K562 (cell line): ENCODE data around the gene FOXK2. TPM values are rescaled to one million over a fixed set of nuclear protein-coding genes. Genes with fewer than 3 reads are reported as not detected.

Source experiments
- ATAC-seq: fragments of 200-7000 bp; cut with Tn5 transposase; 3 replicates; pipeline ENCODE4 v1.9.1; 2020; ENCODE audit warnings: moderate library complexity
- BruUV-seq: library from RNA; stranded (reverse); fragments of 400-500 nt; replicated peaks from 2 replicates; lab custom pipeline; 2021; lab: Mats Ljungman, UMichigan
- CTCF ChIA-PET: fragments of 300-600 bp; formaldehyde crosslinking; extraction: SDS; loops from one replicate; lab custom pipeline; 2021; ENCODE audit warnings: low intra/inter-chr PET ratio; lab: Yijun Ruan, JAX
- POLR2A ChIA-PET: fragments of 300-600, 350-650 bp; sonication (Branson Sonifier 250); formaldehyde crosslinking; extraction: SDS; loops from one replicate; lab custom pipeline; 2021; ENCODE audit warnings: antibody characterized with exemption, inconsistent platforms; lab: Yijun Ruan, JAX
- DNase-seq, 4 experiments: peaks; one replicate each; pipeline versions ENCODE4 v3.0.0 to v3.0.0-alpha.2; 2011 to 2018; ENCODE audit warnings: low spot score in 3 of 4, mixed read lengths in 3 of 4; ENCODE audit errors: extremely low read depth in 1 of 4
- FAIRE-seq: peaks from 2 replicates; lab custom pipeline; 2011; peaks lifted over from hg19 to GRCh38; lab: Jason Lieb, UNC
- H2AFZ ChIP-seq: 2 replicates; pipeline ENCODE4 v1.6.0; 2011; ENCODE audit warnings: low read depth, low read length, control low read depth, inconsistent platforms
- H3K27ac ChIP-seq: fragments of 200-600 bp; 3 replicates; pipeline ENCODE4 v1.8.0; 2011; ENCODE audit warnings: low read depth, mild to moderate bottlenecking, control low read depth, inconsistent platforms, low read length, moderate library complexity, mixed read lengths; ENCODE audit errors: extremely low read depth
- H3K27me3 ChIP-seq, 2 experiments: fragments of 300-600 bp in 1 of 2; 2 replicates in 1 of 2; 3 replicates in 1 of 2; pipeline versions ENCODE4 v1.6.0 to v1.8.0; 2011; ENCODE audit warnings: inconsistent platforms in 2 of 2, low read length in 2 of 2, mild to moderate bottlenecking in 1 of 2, mixed read lengths in 1 of 2, moderate library complexity in 1 of 2; ENCODE audit not compliant: control insufficient read depth in 2 of 2, insufficient read depth in 2 of 2
- H3K36me3 ChIP-seq: fragments of 300-600 bp; 3 replicates; pipeline ENCODE4 v1.8.0; 2011; ENCODE audit warnings: mild to moderate bottlenecking, low read length, inconsistent platforms; ENCODE audit not compliant: control insufficient read depth, insufficient read depth
- H3K4me1 ChIP-seq, 2 experiments: fragments of 200-600 bp in 1 of 2; replicated peaks in 1 of 2; 2 replicates in 1 of 2; 3 replicates in 1 of 2; pipeline versions ENCODE4 v1.5.1 to v1.8.0; 2011; ENCODE audit warnings: inconsistent platforms in 2 of 2, low read length in 2 of 2, mild to moderate bottlenecking in 1 of 2, mixed read lengths in 1 of 2, moderate library complexity in 1 of 2; ENCODE audit not compliant: control insufficient read depth in 2 of 2, insufficient read depth in 2 of 2
- H3K4me2 ChIP-seq: 2 replicates; pipeline ENCODE4 v1.6.1; 2011; ENCODE audit warnings: low read length, control low read depth, inconsistent platforms, mixed read lengths; ENCODE audit not compliant: insufficient read depth
- H3K4me3 ChIP-seq: fragments of 200-600 bp; sonication (generic), shearing (Covaris generic); 2 replicates; pipeline ENCODE4 v1.5.1; 2016; ENCODE audit warnings: control low read depth, inconsistent platforms
- H3K79me2 ChIP-seq: fragments of 200-600 bp; 3 replicates; pipeline ENCODE4 v1.8.0; 2011; ENCODE audit warnings: low read length, inconsistent platforms; ENCODE audit not compliant: control insufficient read depth, insufficient read depth
- H3K9ac ChIP-seq, 2 experiments: 2 replicates each; pipeline versions ENCODE4 v1.6.0 to v1.6.1; 2011; ENCODE audit warnings: low read depth in 2 of 2, low read length in 2 of 2, control low read depth in 1 of 2, inconsistent platforms in 1 of 2, mild to moderate bottlenecking in 1 of 2, mixed read lengths in 1 of 2; ENCODE audit not compliant: insufficient read depth in 1 of 2
- H3K9me1 ChIP-seq: one replicate; pipeline ENCODE4 v1.6.0; 2011; ENCODE audit warnings: inconsistent platforms, mild to moderate bottlenecking, low read length, moderate library complexity; ENCODE audit not compliant: control insufficient read depth, insufficient read depth
- H3K9me3 ChIP-seq: replicated peaks from 2 replicates; pipeline ENCODE4 v1.5.1; 2011; ENCODE audit warnings: low read depth, low read length, inconsistent platforms; ENCODE audit not compliant: control insufficient read depth, insufficient read depth
- H4K20me1 ChIP-seq: replicated peaks from 2 replicates; pipeline ENCODE4 v1.6.1; 2011; ENCODE audit warnings: low read length, inconsistent platforms, mixed read lengths; ENCODE audit not compliant: control insufficient read depth, insufficient read depth
- IRF2 ChIP-seq: sonication (generic); formaldehyde crosslinking; IDR thresholded peaks from 2 replicates; pipeline ENCODE4 v1.8.1; 2022; ENCODE audit warnings: mild to moderate bottlenecking, missing genetic modification reagents
- NFYB ChIP-seq: IDR thresholded peaks from 2 replicates; pipeline ENCODE4 v1.6.1; 2011; ENCODE audit warnings: mild to moderate bottlenecking, moderate library complexity; ENCODE audit not compliant: insufficient read length; ENCODE audit errors: extremely low read depth
- NR3C1 ChIP-seq: sonication (generic); formaldehyde crosslinking; IDR thresholded peaks from 2 replicates; pipeline ENCODE4 v1.8.1; 2022; ENCODE audit warnings: missing genetic modification reagents
- POLR2AphosphoS5 ChIP-seq: IDR thresholded peaks from 2 replicates; pipeline ENCODE4 v1.6.1; 2011; ENCODE audit warnings: mild to moderate bottlenecking, low read depth, low read length, moderate library complexity; ENCODE audit not compliant: control insufficient read depth, insufficient read depth
- SLC30A9 ChIP-seq: fragments of 250-450 bp; sonication (Bioruptor Pico); IDR thresholded peaks from 2 replicates; pipeline ENCODE4 v1.8.0; 2022; ENCODE audit warnings: mild to moderate bottlenecking, moderate library complexity
- SMARCA4 ChIP-seq: fragments of 450-650 bp; IDR thresholded peaks from 2 replicates; pipeline ENCODE4 v1.6.1; 2016
- ZEB2 ChIP-seq: fragments of 450-650 bp; IDR thresholded peaks from 2 replicates; pipeline ENCODE4 v1.6.1; 2016
- ZKSCAN1 ChIP-seq: fragments of 150-350 bp; IDR thresholded peaks from 2 replicates; pipeline ENCODE4 v1.6.1; 2016; ENCODE audit warnings: low read depth, low read length
- WGBS: fragments of 100-300 bp; shearing (Covaris generic); methylation state at CpG from one replicate; pipeline ENCODE4 v1.1.6; 2016; ENCODE audit warnings: low coverage, mixed read lengths; ENCODE audit not compliant: insufficient coverage; ENCODE audit errors: missing lambda C conversion rate; 5-methylcytosine and 5-hydroxymethylcytosine counted together
- in situ Hi-C: fragments of 300-500 bp; cut with MboI; formaldehyde crosslinking; loops from 4 replicates; pipeline ENCODE4 v1.15.0; 2018; ENCODE audit warnings: inconsistent platforms, mixed read lengths
- intact Hi-C: fragments of 100-400 bp; cut with micrococcal nuclease; formaldehyde crosslinking; loops from 2 replicates; pipeline ENCODE4 v1.14.2; 2022
- polyA plus RNA-seq, 8 experiments: library from polyadenylated mRNA; depleted of rRNA in 4 of 8; stranded (reverse) in 5 of 8; unstranded in 3 of 8; fragments of >200 nt; fragmentation: Nextera tagmentation in 2 of 8; fragmentation: Illumina TruSeq in 1 of 8; extraction: Ambion mirVana in 2 of 8; extraction: Trizol in 1 of 8; gene quantifications; 2 replicates each; pipeline versions ENCODE4 v1.2.1 to v1.2.3, GENCODE V29; 2011 to 2014; ENCODE audit warnings: inconsistent platforms in 1 of 8, missing spikeins in 1 of 8
- total RNA-seq, 7 experiments: library from RNA; depleted of rRNA in 6 of 7; stranded (reverse); fragments of >200 nt in 6 of 7; fragmentation: Illumina TruSeq in 2 of 7; extraction: Trizol in 2 of 7; gene quantifications; 2 replicates each; pipeline versions ENCODE4 v1.2.1 to v1.2.3, GENCODE V29; 2011 to 2021; ENCODE audit warnings: low replicate concordance in 1 of 7
- TF ChIP-seq, protein P1 (sequence below): conservative IDR thresholded peaks from 2 replicates; pipeline ENCODE4 v1.6.1; 2011; ENCODE audit warnings: low read depth, mild to moderate bottlenecking, low read length; ENCODE audit not compliant: control insufficient read depth
- TF ChIP-seq, protein P2 (sequence below): fragments of 250-450 bp; sonication (Bioruptor Pico); IDR thresholded peaks from 2 replicates; pipeline ENCODE4 v1.4.0; 2020; ENCODE audit warnings: mild to moderate bottlenecking
- TF ChIP-seq, protein P3 (sequence below): fragments of 250-450 bp; sonication (Bioruptor Pico); IDR thresholded peaks from 2 replicates; pipeline ENCODE4 v1.4.0; 2020

Gene FOXK2
- total and polyA plus RNA-seq, 9 of the 15 experiments (the other 6 are each of a cell fraction or from before 2014, with no cell fraction given): 3.0 to 86.0 (median 44.1) TPM

DNA sequence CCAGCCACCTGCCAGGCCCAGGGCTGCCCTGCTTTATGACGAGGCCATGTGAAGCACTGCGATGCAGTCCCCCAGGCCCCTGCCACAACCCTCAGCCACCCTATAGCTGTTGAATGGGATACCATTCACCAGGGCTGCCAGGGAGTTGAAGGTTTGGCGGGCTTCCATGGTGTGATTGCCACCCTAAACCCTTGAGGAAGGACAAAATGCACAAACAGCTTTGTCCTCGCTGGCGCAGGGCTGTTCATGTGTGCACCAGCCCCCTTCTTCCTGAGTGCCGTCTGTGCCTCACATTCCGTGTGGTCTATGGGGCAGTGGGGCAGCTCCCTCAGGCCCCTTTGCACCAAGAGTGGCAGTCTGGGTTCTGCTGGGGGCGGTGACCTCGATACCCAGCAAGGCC, 35.7 kb upstream of the FOXK2 start:
- Histone ChIP-seq H3K36me3 (peaks cover 93% of the 10 kb centered on the region), H3K4me3 (no peak overlapping the region), H3K9me1 (peaks cover 4% of the 10 kb centered on the region), H3K9me3 (no peaks in the 10 kb centered on the region), H4K20me1 (no peaks in the 10 kb centered on the region; the same call in 1 of the 2 replicates), H3K4me2 (no peak overlapping the region), H3K27me3 (no peaks in the 10 kb centered on the region), H2AFZ (no peak overlapping the region), H3K4me1 (peaks cover 0 to 18% of the 10 kb centered on the region in 2 experiments; a peak in 2 of 5 replicates), H3K9ac (no peak overlapping the region), H3K27ac (no peak overlapping the region), H3K79me2 (no peaks in the 10 kb centered on the region)
- in situ Hi-C loops: no loop called here
- DNase-seq (no peak), FAIRE-seq (no peak), ATAC-seq (no peak)
- no peak for TF ChIP-seq SMARCA4
- TF ChIP-seq, protein P1, sequence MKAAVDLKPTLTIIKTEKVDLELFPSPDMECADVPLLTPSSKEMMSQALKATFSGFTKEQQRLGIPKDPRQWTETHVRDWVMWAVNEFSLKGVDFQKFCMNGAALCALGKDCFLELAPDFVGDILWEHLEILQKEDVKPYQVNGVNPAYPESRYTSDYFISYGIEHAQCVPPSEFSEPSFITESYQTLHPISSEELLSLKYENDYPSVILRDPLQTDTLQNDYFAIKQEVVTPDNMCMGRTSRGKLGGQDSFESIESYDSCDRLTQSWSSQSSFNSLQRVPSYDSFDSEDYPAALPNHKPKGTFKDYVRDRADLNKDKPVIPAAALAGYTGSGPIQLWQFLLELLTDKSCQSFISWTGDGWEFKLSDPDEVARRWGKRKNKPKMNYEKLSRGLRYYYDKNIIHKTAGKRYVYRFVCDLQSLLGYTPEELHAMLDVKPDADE: no peak
- no peak for TF ChIP-seq IRF2 (CRISPR knock-in tag)
- no peak for TF ChIP-seq ZEB2
- no peak for TF ChIP-seq NR3C1 (CRISPR knock-in tag)
- no peak for TF ChIP-seq POLR2AphosphoS5
- TF ChIP-seq SLC30A9 (CRISPR knock-in tag): no peak
- no peak for TF ChIP-seq NFYB
- TF ChIP-seq, protein P2, sequence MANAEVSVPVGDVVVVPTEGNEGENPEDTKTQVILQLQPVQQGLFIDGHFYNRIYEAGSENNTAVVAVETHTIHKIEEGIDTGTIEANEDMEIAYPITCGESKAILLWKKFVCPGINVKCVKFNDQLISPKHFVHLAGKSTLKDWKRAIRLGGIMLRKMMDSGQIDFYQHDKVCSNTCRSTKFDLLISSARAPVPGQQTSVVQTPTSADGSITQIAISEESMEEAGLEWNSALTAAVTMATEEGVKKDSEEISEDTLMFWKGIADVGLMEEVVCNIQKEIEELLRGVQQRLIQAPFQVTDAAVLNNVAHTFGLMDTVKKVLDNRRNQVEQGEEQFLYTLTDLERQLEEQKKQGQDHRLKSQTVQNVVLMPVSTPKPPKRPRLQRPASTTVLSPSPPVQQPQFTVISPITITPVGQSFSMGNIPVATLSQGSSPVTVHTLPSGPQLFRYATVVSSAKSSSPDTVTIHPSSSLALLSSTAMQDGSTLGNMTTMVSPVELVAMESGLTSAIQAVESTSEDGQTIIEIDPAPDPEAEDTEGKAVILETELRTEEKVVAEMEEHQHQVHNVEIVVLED (CRISPR knock-in tag): no peak
- TF ChIP-seq, protein P3, sequence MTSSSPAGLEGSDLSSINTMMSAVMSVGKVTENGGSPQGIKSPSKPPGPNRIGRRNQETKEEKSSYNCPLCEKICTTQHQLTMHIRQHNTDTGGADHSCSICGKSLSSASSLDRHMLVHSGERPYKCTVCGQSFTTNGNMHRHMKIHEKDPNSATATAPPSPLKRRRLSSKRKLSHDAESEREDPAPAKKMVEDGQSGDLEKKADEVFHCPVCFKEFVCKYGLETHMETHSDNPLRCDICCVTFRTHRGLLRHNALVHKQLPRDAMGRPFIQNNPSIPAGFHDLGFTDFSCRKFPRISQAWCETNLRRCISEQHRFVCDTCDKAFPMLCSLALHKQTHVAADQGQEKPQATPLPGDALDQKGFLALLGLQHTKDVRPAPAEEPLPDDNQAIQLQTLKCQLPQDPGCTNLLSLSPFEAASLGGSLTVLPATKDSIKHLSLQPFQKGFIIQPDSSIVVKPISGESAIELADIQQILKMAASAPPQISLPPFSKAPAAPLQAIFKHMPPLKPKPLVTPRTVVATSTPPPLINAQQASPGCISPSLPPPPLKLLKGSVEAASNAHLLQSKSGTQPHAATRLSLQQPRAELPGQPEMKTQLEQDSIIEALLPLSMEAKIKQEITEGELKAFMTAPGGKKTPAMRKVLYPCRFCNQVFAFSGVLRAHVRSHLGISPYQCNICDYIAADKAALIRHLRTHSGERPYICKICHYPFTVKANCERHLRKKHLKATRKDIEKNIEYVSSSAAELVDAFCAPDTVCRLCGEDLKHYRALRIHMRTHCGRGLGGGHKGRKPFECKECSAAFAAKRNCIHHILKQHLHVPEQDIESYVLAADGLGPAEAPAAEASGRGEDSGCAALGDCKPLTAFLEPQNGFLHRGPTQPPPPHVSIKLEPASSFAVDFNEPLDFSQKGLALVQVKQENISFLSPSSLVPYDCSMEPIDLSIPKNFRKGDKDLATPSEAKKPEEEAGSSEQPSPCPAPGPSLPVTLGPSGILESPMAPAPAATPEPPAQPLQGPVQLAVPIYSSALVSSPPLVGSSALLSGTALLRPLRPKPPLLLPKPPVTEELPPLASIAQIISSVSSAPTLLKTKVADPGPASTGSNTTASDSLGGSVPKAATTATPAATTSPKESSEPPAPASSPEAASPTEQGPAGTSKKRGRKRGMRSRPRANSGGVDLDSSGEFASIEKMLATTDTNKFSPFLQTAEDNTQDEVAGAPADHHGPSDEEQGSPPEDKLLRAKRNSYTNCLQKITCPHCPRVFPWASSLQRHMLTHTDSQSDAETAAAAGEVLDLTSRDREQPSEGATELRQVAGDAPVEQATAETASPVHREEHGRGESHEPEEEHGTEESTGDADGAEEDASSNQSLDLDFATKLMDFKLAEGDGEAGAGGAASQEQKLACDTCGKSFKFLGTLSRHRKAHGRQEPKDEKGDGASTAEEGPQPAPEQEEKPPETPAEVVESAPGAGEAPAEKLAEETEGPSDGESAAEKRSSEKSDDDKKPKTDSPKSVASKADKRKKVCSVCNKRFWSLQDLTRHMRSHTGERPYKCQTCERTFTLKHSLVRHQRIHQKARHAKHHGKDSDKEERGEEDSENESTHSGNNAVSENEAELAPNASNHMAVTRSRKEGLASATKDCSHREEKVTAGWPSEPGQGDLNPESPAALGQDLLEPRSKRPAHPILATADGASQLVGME (CRISPR knock-in tag): no peak
- TF ChIP-seq ZKSCAN1: no peak
- 94% methylated on average over 7 of the region's 9 CpGs for WGBS
- no TSS peak for BruUV-seq
- ChIA-PET POLR2A (interaction anchor here (1.2 kb wide), 1 partner anchor 28 kb away, joined by 3 read pairs; no protein-coding TSS in a partner anchor), CTCF (no interaction called here)
- intact Hi-C loops: no loop called here
